ENCODE results near the gene PPP2R5B.
"Not testable (repeated sequence)": the region's sequence is repeated elsewhere in the genome, so short reads cannot be mapped to it uniquely, and the experiment has no call there.

Gene PPP2R5B

DNA sequence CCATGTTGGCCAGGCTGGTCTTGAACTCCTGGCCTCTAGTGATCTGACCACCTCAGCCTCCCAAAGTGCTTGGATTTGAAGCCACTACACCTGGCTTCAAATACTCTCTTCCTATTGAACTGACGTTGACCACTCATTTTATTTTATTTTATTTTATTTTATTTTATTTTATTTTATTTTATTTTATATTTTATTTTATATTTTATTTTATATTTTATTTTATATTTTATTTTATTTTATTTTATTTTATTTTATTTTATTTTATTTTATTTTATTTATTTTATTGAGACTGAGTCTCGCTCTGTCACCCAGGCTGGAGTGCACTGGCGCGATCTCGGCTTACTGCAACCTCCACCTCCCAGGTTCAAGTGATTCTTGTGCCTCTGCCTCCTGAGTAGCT lies 58.9 kb downstream of the PPP2R5B start:
- DNase-seq (ENCODE audit: low spot score) = not testable (repeated sequence)
